T-helper 17 cell (primary cell): ENCODE results near the gene TNS2. TPM values are rescaled to one million over a fixed set of nuclear protein-coding genes. Genes with fewer than 3 reads are reported as not detected.
A peak's percentile ranks its signal among the peaks of the same experiment; 100 is the strongest.
"Not testable (repeated sequence)": the region's sequence is repeated elsewhere in the genome, so short reads cannot be mapped to it uniquely, and the experiment has no call there.

Experiments used
- ATAC-seq: fragments of 150-1000 bp; cut with Tn5 transposase; 2 replicates; pipeline ENCODE4 v1.10.0; 2021; ENCODE audit warnings: mild to moderate bottlenecking, moderate library complexity
- DNase-seq, 3 donors: peaks; one replicate each; pipeline versions ENCODE4 v3.0.0 to v3.0.0-alpha.2; 2020 to 2021
- H3K9me3 ChIP-seq: one replicate; pipeline ENCODE4 v1.7.0; 2013; ENCODE audit warnings: low read length, mild to moderate bottlenecking; ENCODE audit not compliant: control insufficient read depth, poor library complexity, severe bottlenecking
- H3K27ac Mint-ChIP-seq: one replicate; pipeline ENCODE4 v1.8.0; 2022; ENCODE audit warnings: mild to moderate bottlenecking, moderate library complexity, mixed read lengths
- H3K27me3 Mint-ChIP-seq: one replicate; pipeline ENCODE4 v1.8.0; 2022; ENCODE audit warnings: mixed read lengths
- H3K36me3 Mint-ChIP-seq: one replicate; pipeline ENCODE4 v1.8.0; 2022; ENCODE audit warnings: low read depth, mixed read lengths
- H3K4me1 Mint-ChIP-seq: one replicate; pipeline ENCODE4 v1.8.0; 2022; ENCODE audit warnings: mild to moderate bottlenecking, mixed read lengths
- H3K4me3 Mint-ChIP-seq: one replicate; pipeline ENCODE4 v1.8.0; 2022; ENCODE audit warnings: mild to moderate bottlenecking, moderate library complexity, mixed read lengths
- total RNA-seq, 4 donors: library from RNA in 2 of 4; stranded (reverse) in 2 of 4; gene quantifications; one replicate each; pipeline ENCODE4 v1.2.3 and lab custom pipeline; 2022 to 2026

Gene TNS2, protein sequence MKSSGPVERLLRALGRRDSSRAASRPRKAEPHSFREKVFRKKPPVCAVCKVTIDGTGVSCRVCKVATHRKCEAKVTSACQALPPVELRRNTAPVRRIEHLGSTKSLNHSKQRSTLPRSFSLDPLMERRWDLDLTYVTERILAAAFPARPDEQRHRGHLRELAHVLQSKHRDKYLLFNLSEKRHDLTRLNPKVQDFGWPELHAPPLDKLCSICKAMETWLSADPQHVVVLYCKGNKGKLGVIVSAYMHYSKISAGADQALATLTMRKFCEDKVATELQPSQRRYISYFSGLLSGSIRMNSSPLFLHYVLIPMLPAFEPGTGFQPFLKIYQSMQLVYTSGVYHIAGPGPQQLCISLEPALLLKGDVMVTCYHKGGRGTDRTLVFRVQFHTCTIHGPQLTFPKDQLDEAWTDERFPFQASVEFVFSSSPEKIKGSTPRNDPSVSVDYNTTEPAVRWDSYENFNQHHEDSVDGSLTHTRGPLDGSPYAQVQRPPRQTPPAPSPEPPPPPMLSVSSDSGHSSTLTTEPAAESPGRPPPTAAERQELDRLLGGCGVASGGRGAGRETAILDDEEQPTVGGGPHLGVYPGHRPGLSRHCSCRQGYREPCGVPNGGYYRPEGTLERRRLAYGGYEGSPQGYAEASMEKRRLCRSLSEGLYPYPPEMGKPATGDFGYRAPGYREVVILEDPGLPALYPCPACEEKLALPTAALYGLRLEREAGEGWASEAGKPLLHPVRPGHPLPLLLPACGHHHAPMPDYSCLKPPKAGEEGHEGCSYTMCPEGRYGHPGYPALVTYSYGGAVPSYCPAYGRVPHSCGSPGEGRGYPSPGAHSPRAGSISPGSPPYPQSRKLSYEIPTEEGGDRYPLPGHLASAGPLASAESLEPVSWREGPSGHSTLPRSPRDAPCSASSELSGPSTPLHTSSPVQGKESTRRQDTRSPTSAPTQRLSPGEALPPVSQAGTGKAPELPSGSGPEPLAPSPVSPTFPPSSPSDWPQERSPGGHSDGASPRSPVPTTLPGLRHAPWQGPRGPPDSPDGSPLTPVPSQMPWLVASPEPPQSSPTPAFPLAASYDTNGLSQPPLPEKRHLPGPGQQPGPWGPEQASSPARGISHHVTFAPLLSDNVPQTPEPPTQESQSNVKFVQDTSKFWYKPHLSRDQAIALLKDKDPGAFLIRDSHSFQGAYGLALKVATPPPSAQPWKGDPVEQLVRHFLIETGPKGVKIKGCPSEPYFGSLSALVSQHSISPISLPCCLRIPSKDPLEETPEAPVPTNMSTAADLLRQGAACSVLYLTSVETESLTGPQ (N-terminal part only)
- total RNA-seq (1 to 10 TPM; 1.4 to 3.1 TPM), total RNA-seq (lab: John Stamatoyannopoulos, UW) (2.6 to 2.7 reads per million in 2 donors)

DNA sequence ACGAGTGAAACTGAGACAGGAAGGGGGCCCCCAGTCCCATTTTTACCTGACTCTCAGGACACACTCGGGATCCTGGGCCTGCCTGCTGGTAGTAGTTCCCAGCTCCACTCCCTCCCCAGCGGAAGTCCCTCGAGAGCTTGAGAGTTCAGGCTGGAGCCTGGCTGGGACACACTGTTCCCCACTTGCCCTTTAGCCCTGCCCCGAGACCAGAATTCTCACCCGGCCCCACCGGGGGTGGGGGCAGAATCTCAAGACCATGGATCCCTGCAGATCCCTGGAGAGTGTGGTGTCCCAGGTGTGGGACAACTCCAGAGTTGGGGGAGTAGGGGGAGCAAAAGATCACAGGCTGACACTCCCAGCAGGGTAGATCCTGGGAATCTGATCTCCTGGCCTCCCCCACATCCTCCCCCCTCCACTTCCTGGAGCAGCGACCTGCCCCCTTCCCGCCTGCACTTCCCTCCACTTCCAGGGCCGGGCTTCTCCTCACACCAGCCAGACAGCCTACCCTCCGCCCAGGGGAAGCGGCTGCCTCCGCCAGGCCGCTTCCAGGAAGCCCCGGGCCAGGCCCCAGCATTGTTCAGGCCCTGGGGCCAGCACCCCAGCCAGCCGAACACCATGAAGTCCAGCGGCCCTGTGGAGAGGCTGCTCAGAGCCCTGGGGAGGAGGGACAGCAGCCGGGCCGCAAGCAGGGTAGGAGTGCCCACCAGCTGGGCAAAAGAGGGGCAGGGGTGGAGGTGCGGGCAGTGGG, at the start of gene TNS2:
Gene TNS2, plus strand, starts transcription at position 495 of the 748 bp plus-strand sequence. Its CDS starts 121 bp downstream, at position 616.
- Mint-ChIP-seq H3K4me1 (peaks cover 35% of the 10 kb centered on the region), H3K4me3 (no peak within 1 kb of the TSS), H3K27me3 (no peaks in the 10 kb centered on the region), H3K27ac (peak within 1 kb of the TSS; percentile 68), H3K36me3 (no peaks in the 10 kb centered on the region)
- no peaks in the 10 kb centered on the region for H3K9me3 ChIP-seq
- DNase-seq (no peak), ATAC-seq (no peak)

DNA sequence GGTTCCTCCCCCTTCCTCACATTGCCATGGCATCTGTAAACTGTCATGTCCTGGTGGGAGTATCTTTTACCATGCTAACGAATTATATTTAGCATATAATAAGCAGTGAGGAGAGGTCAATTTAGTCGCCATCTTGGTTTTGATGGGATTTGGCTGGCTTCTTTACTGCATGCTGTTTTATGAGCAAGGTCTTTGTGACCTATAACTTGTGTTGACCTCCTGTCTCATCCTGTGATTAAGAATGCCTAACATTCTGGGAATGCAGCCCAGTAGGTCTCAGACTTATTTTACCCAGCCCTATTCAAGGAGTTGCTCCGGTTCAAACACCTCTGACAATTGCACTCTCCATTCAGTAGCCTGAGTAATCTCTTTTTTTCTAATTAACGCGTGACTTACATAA, 45.7 kb upstream of the TNS2 start:
- H3K36me3 Mint-ChIP-seq, result peaks cover 5% of the 10 kb centered on the region
- ATAC-seq (no peak), DNase-seq (no peak)
- H3K27me3 Mint-ChIP-seq, result no peaks in the 10 kb centered on the region
- no peak overlapping the region for H3K27ac Mint-ChIP-seq
- peak overlapping the region; percentile 63 for H3K4me3 Mint-ChIP-seq
- H3K9me3 ChIP-seq, result no peaks in the 10 kb centered on the region
- H3K4me1 Mint-ChIP-seq, result peaks cover 19% of the 10 kb centered on the region

DNA sequence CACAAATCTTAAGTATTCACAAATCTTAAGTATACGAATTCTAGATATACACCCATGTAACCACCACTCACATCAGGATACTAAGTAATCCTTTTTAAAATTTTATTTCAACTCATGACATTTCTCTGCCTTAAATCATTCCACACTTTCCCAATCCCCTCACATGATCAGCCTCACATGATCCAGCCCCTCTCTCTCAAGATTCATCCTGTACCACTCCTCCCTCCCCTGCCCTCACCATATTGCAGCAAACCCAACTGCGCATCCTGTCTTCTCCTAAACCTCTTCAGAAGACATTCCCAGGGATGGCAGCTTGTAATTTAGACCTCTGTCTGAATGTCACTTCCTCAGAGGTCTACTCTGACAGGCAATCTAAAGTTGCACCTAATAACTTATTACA, 45.3 kb upstream of the TNS2 start:
- ATAC-seq (no peak), DNase-seq (no peak)
- H3K36me3 Mint-ChIP-seq, result peaks cover 5% of the 10 kb centered on the region
- no peaks in the 10 kb centered on the region for H3K9me3 ChIP-seq
- peaks cover 19% of the 10 kb centered on the region for H3K4me1 Mint-ChIP-seq
- no peaks in the 10 kb centered on the region for H3K27me3 Mint-ChIP-seq
- H3K27ac Mint-ChIP-seq, result no peak overlapping the region
- peak overlapping the region; percentile 63 for H3K4me3 Mint-ChIP-seq

DNA sequence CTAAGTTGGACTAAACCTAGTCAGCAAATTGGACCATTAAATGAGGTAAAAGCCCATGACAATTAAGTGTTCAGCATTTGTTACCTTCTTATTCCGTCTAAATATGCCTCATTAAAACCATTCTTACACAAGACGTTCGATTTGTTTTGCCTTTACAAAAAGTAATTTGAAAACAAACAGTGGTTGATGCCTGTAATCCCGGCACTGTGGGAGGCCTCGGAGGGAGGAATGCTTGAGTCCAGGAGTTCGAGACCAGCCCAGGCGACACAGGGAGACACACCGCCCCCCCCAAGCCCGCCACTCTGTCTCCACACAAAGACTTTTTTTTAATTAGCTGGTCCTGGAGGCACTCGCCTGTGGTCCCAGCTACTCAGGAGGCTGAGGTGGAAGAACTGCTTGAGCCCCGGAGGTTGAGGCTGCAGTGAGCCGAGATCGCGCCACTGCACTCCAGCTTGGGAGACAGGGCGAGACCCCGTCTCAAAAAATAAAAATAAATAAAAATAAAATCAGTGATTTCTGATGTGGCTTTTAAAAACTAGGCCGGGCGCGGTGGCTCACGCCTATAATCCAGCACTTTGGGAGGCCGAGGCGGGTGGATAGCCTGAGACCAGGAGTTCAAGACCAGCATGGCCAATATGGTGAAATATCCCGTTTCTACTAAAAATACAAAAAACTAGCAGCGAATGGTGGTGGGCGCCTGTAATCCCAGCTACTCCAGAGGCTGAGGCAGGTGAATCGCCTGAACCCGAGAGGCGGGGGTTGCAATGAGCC, 44.5 kb upstream of the TNS2 start:
- Mint-ChIP-seq H3K4me1 (peaks cover 25% of the 10 kb centered on the region), H3K4me3 (peak overlapping the region; percentile 99), H3K36me3 (peaks cover 5% of the 10 kb centered on the region), H3K27ac (peak overlapping the region; percentile 99), H3K27me3 (no peaks in the 10 kb centered on the region)
- H3K9me3 ChIP-seq, result no peaks in the 10 kb centered on the region
- ATAC-seq (no peak), DNase-seq (no peak)

DNA sequence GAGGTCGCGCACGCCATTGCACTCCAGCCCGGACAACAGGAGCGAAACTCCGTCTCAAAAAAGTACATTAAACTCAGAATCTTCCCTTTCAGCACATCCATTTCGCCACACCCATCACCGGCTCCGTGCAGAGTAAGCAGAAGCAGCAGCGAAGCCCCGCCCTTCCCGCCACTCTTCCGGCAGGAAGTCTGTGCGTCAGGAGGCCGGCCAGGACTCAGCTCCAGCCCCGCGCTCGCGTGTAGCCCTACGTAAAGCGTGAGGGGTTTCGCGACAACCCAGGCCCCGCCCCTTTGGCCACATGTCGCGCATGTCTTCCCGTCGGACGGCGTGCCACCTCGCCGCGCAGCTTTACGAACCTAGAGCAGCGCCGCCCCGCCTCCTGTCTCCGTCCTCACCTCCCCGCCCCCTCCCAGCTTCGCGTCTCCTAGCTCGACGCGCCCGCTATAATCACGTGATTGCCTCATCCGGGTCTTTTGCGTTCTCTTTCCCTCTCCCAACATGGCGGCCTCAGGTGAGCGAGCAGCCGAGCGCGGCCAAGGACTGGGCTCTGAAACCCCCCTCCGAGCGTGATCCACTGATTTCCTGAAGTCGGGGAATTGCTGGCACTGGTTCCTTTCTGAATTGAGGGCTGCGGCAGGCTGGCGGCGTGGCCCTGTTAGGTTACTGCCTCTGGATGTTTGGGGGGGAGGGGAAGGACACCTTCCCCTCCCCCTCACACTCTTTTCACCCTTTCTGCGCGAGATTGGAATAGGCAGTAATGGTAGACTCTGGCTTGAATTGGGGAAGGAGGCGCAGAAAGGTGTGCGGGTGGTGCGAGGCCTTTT, 43.7 kb upstream of the TNS2 start, which contains the start of gene EIF4B:
Gene EIF4B, plus strand, starts transcription at position 471 of the 824 bp plus-strand sequence. Its CDS starts 28 bp downstream, at position 499.
- Mint-ChIP-seq H3K27ac (peak within 1 kb of the TSS; percentile 99), H3K27me3 (no peaks in the 10 kb centered on the region), H3K4me3 (peak within 1 kb of the TSS; percentile 99), H3K36me3 (peaks cover 5% of the 10 kb centered on the region), H3K4me1 (peaks cover 26% of the 10 kb centered on the region)
- H3K9me3 ChIP-seq, result no peaks in the 10 kb centered on the region
- peak; percentile 95 to 99 (median 99) for DNase-seq
- peak; percentile 89 for ATAC-seq

DNA sequence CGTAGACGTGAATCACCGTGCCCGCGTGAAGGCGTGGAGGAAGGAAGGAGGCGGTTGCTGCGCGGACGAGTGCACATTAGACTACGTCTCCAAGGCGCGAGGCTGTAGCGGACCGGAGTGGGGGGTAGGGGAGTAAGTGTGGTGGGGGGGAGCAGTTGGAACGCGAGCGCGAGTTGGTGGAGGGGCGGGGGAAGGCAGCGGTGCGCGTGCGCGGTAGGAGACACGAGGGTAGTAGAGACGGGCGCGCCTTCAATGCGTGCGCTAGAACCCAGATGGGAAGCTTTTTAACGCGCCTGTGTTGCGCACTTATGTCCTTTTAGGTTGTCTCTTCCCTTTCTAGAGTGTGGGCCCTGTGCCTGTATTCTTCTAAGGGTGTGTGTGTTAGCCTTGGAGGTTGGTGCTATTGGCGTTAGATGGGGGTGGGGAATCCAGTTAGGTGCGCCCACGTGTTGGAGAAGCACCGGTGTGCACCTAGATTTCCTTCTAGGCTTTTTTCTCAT, 43.0 kb upstream of the TNS2 start:
- no peaks in the 10 kb centered on the region for H3K9me3 ChIP-seq
- ATAC-seq, result peak; percentile 32
- DNase-seq, result peak; percentile 57 to 72 (median 68)
- Mint-ChIP-seq H3K4me3 (peak overlapping the region; percentile 99), H3K27me3 (no peaks in the 10 kb centered on the region), H3K4me1 (peaks cover 29% of the 10 kb centered on the region), H3K27ac (peak overlapping the region; percentile 99), H3K36me3 (peaks cover 5% of the 10 kb centered on the region)

DNA sequence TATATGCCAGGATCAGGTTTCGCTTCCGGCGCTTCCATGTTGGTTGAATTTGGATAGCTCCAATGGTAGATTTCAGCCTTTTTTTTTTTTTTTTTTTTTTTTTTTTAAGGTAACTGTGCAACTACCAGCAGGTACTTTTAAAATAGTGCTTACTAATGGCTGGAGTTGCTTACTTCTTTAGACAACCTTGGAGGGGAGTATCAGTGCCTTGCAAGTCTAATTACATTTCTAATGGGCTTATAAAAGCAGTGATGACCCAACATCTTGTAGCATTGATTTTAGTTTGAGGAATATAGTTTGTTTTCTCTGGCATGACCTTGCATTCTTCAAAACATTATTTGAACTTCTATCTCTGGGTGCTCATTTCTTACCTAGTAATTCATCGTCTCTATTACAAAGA, 42.5 kb upstream of the TNS2 start:
- Mint-ChIP-seq H3K4me3 (peak overlapping the region; percentile 99), H3K36me3 (peaks cover 5% of the 10 kb centered on the region), H3K27ac (peak overlapping the region; percentile 99), H3K27me3 (no peaks in the 10 kb centered on the region), H3K4me1 (peaks cover 30% of the 10 kb centered on the region)
- DNase-seq (no peak), ATAC-seq (no peak)
- H3K9me3 ChIP-seq, result no peaks in the 10 kb centered on the region

DNA sequence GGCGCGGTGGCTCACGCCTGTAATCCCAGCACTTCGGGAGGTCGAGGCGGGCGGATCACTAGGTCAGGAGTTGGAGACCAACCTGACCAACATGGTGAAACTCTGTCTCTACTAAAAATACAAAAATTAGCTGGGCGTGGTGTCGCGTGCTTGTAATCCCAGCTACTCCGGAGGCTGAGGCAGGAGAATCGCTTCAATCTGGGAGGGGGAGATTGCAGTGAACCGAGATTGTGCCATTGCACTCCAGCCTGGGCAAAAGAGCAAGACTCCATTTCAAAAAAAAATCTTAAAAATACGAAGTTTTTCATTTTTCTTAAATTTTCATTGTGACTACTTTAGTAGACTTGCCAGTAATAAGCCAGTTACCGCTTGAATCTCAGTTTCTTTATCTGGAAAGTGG, 41.1 kb upstream of the TNS2 start:
- not testable (repeated sequence) for H3K36me3 Mint-ChIP-seq, ATAC-seq, H3K9me3 ChIP-seq, DNase-seq, H3K27me3 Mint-ChIP-seq
- Mint-ChIP-seq H3K4me3 (peak overlapping the region; percentile 85), H3K27ac (peak overlapping the region; percentile 99), H3K4me1 (peaks cover 31% of the 10 kb centered on the region)

DNA sequence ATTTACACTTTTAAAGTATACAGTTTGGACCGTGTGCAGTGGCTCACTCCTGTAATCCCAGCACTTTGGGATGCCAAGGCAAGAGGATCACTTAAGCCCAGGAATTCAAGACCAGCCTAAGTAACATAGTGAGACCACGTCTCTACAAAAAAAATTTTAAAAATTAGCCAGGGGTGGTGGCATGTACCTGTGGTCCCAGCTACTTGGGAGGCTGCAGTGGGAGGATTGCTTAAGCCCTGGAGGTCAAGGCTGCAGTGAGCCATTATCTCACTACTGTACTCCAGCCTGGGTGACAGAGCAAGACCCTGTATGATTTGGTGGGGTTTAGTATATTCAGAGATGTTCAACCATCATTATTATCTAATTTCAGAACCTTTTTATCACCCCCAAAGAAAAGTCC, 38.9 kb upstream of the TNS2 start:
- Mint-ChIP-seq H3K36me3 (peaks cover 5% of the 10 kb centered on the region), H3K4me3 (no peak overlapping the region), H3K27me3 (no peaks in the 10 kb centered on the region), H3K27ac (peak overlapping the region; percentile 99), H3K4me1 (peaks cover 30% of the 10 kb centered on the region)
- ATAC-seq, result no peak
- no peak for DNase-seq
- no peaks in the 10 kb centered on the region for H3K9me3 ChIP-seq

DNA sequence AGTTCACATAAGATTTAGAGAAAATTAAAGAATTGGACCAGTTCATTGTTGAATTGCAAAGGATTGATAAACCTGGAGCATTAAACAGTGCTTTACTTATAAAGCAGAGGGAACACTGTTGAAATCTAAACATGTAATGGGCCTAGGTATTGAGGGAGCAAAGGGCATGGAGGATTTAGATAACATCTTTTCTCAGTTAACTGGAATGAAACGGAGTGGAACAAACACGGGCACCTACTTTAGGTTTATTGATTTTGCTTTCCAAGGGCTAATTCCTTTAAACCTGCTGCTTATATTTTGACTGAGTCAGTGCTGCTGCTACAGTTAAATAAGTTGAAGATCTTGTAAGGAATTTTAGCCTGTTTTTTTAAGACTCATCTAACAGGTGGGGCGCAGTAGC, 38.0 kb upstream of the TNS2 start:
- no peak overlapping the region for H3K4me3 Mint-ChIP-seq
- ATAC-seq (no peak), DNase-seq (no peak)
- no peaks in the 10 kb centered on the region for H3K9me3 ChIP-seq
- H3K4me1 Mint-ChIP-seq, result peaks cover 28% of the 10 kb centered on the region
- peak overlapping the region; percentile 99 for H3K27ac Mint-ChIP-seq
- H3K36me3 Mint-ChIP-seq, result peaks cover 1% of the 10 kb centered on the region
- no peaks in the 10 kb centered on the region for H3K27me3 Mint-ChIP-seq

DNA sequence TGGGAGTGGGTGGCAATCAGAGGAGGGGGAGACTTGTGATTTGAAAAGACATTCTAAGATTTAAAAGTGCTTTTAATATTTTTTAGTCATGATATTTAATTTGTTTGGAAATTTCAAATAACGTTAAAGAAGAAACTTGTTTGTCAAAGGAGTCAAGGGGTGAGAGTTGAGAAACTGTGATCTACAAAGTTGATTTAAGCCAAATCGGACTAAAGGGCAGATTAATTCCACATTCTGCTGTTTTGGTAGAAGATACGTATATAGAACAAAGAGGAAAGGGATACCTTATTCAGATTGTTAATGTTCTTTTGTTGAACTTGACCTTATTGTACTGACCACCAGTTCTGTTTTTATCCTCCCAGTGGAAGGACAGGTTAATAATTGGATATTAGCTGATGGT, 36.9 kb upstream of the TNS2 start:
- ATAC-seq, result no peak
- no peak for DNase-seq
- peaks cover 24% of the 10 kb centered on the region for H3K4me1 Mint-ChIP-seq
- H3K27me3 Mint-ChIP-seq, result no peaks in the 10 kb centered on the region
- no peak overlapping the region for H3K27ac Mint-ChIP-seq
- no peaks in the 10 kb centered on the region for H3K9me3 ChIP-seq
- no peaks in the 10 kb centered on the region for H3K36me3 Mint-ChIP-seq
- no peak overlapping the region for H3K4me3 Mint-ChIP-seq
